ENCODE data around the gene CAB39L. TPM values are rescaled to one million over a fixed set of nuclear protein-coding genes. Genes with fewer than 3 reads are reported as not detected.

CAB39L gene
- total RNA-seq, 2 experiments from 2014 or later = 9.6 to 28.6 TPM

- TF ChIP-seq EZH2phosphoT487 (IDR thresholded peaks at IDR 0.05; ENCODE audit: borderline replicate concordance, low read depth, low read length) (no peak), CTCF (conservative IDR thresholded peaks at IDR 0.05; ENCODE audit: low read length) (no peak)
- Histone ChIP-seq H3K9me2 (ENCODE audit: insufficient read depth, low read length) (no peaks in the 10 kb centered on the region), H3K4me2 (ENCODE audit: low read length) (no peak overlapping the region), H3K79me2 (ENCODE audit: insufficient read depth, low read depth, low read length) (peaks cover 15% of the 10 kb centered on the region; the same call in 1 of the 2 replicates), H3K4me3 (ENCODE audit: low read depth, low read length, poor library complexity, severe bottlenecking) (no peak overlapping the region), H2AFZ (ENCODE audit: low read length) (no peak overlapping the region), H3K9me3 (ENCODE audit: low read length) (peaks cover 7% of the 10 kb centered on the region; the same call in 1 of the 2 replicates), H3K27ac (ENCODE audit: low read depth, low read length, poor library complexity, severe bottlenecking) (no peak overlapping the region), H4K20me1 (ENCODE audit: insufficient read depth, low read length) (no peaks in the 10 kb centered on the region), H3K36me3 (ENCODE audit: insufficient read depth, low read length) (peaks cover 36% of the 10 kb centered on the region), H3K4me1 (ENCODE audit: insufficient read depth, low read length, poor library complexity, severe bottlenecking) (no peaks in the 10 kb centered on the region)
- intact Hi-C loops (cut with micrococcal nuclease; ENCODE audit: unreplicated experiment) = no loop called here
- no peak for DNase-seq (ENCODE audit: low spot score)
- no TSS peak for BruUV-seq (replicated peaks)
- ChIA-PET POLR2A (interaction anchor here (1.0 to 2.1 kb wide), 2 partner anchors 10 kb away, joined by 3 to 13 read pairs; no protein-coding TSS in a partner anchor), CTCF (ENCODE audit: unreplicated experiment) (no interaction called here)
Measured at GRCh38 chr13:49386664-49387063, 57.2 kb downstream of the CAB39L start.

GRCh38 chr13:49376121-49376520 lies 67.7 kb downstream of the CAB39L start:
- H3K27ac ChIP-seq (ENCODE audit: low read depth, low read length, poor library complexity, severe bottlenecking) = peak overlapping the region; percentile 98
- DNase-seq (ENCODE audit: low spot score) = no peak
- POLR2A ChIA-PET = interaction anchor here (0.6 to 10.8 kb wide), 13 partner anchors 8 to 470 kb away, joined by 3 to 139 read pairs (median 11); partner anchors contain the start of genes CAB39L and SETDB2
- peaks cover 57% of the 10 kb centered on the region for H3K4me1 ChIP-seq (ENCODE audit: insufficient read depth, low read length, poor library complexity, severe bottlenecking)
- H3K36me3 ChIP-seq (ENCODE audit: insufficient read depth, low read length) = peaks cover 23% of the 10 kb centered on the region
- intact Hi-C loops (cut with micrococcal nuclease; ENCODE audit: unreplicated experiment) = no loop called here
- H3K9me3 ChIP-seq (ENCODE audit: low read length) = peaks cover 4% of the 10 kb centered on the region; the same call in 1 of the 2 replicates
- H3K4me2 ChIP-seq (ENCODE audit: low read length) = peak overlapping the region; percentile 34
- H4K20me1 ChIP-seq (ENCODE audit: insufficient read depth, low read length) = no peaks in the 10 kb centered on the region
- peak overlapping the region; percentile 33 for H2AFZ ChIP-seq (ENCODE audit: low read length)
- no peak for TF ChIP-seq EZH2phosphoT487 (IDR thresholded peaks at IDR 0.05; ENCODE audit: borderline replicate concordance, low read depth, low read length)
- TF ChIP-seq CTCF (conservative IDR thresholded peaks at IDR 0.05; ENCODE audit: low read length) = no peak
- H3K9me2 ChIP-seq (ENCODE audit: insufficient read depth, low read length) = no peaks in the 10 kb centered on the region
- TSS peak; percentile 33 for BruUV-seq (replicated peaks)
- H3K4me3 ChIP-seq (ENCODE audit: low read depth, low read length, poor library complexity, severe bottlenecking) = no peak overlapping the region
- H3K79me2 ChIP-seq (ENCODE audit: insufficient read depth, low read depth, low read length) = peaks cover 11% of the 10 kb centered on the region; the same call in 1 of the 2 replicates
- CTCF ChIA-PET (ENCODE audit: unreplicated experiment) = interaction anchor here (1.1 kb wide), 1 partner anchor 9 kb away, joined by 4 read pairs; no protein-coding TSS in a partner anchor
